ENCODE results near the gene SLC32A1. TPM values are rescaled to one million over a fixed set of nuclear protein-coding genes. Genes with fewer than 3 reads are reported as not detected.

The SLC32A1 gene
- total and polyA plus RNA-seq, 2 of the 13 experiments (the other 11 are each of a cell fraction or from before 2014, with no cell fraction given) = not detected

GRCh38 chr20:38685853-38686473, 38.3 kb upstream of the SLC32A1 start (continued):
- TF ChIP-seq ZBTB4 (CRISPR knock-in tag; IDR thresholded peaks at IDR 0.05; ENCODE audit: borderline replicate concordance) = no peak
- TF ChIP-seq, protein P1, sequence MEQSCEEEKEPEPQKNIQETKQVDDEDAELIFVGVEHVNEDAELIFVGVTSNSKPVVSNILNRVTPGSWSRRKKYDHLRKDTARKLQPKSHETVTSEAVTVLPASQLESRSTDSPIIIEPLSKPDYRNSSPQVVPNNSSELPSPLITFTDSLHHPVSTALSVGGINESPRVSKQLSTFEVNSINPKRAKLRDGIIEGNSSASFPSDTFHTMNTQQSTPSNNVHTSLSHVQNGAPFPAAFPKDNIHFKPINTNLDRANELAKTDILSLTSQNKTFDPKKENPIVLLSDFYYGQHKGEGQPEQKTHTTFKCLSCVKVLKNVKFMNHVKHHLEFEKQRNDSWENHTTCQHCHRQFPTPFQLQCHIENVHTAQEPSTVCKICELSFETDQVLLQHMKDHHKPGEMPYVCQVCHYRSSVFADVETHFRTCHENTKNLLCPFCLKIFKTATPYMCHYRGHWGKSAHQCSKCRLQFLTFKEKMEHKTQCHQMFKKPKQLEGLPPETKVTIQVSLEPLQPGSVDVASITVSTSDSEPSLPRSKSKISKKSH (CRISPR knock-in tag; IDR thresholded peaks at IDR 0.05; ENCODE audit: borderline replicate concordance) = no peak
- no peak; the same call in 1 of the 2 replicates for TF ChIP-seq ZFX (CRISPR knock-in tag; IDR thresholded peaks at IDR 0.05; ENCODE audit: low read depth)
- no peak for TF ChIP-seq NBN (conservative IDR thresholded peaks at IDR 0.05)
- TF ChIP-seq FOXO4 (CRISPR knock-in tag; conservative IDR thresholded peaks at IDR 0.05) = no peak
- TF ChIP-seq, protein P2, sequence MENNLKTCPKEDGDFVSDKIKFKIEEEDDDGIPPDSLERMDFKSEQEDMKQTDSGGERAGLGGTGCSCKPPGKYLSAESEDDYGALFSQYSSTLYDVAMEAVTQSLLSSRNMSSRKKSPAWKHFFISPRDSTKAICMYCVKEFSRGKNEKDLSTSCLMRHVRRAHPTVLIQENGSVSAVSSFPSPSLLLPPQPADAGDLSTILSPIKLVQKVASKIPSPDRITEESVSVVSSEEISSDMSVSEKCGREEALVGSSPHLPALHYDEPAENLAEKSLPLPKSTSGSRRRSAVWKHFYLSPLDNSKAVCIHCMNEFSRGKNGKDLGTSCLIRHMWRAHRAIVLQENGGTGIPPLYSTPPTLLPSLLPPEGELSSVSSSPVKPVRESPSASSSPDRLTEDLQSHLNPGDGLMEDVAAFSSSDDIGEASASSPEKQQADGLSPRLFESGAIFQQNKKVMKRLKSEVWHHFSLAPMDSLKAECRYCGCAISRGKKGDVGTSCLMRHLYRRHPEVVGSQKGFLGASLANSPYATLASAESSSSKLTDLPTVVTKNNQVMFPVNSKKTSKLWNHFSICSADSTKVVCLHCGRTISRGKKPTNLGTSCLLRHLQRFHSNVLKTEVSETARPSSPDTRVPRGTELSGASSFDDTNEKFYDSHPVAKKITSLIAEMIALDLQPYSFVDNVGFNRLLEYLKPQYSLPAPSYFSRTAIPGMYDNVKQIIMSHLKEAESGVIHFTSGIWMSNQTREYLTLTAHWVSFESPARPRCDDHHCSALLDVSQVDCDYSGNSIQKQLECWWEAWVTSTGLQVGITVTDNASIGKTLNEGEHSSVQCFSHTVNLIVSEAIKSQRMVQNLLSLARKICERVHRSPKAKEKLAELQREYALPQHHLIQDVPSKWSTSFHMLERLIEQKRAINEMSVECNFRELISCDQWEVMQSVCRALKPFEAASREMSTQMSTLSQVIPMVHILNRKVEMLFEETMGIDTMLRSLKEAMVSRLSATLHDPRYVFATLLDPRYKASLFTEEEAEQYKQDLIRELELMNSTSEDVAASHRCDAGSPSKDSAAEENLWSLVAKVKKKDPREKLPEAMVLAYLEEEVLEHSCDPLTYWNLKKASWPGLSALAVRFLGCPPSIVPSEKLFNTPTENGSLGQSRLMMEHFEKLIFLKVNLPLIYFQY (CRISPR knock-in tag; IDR thresholded peaks at IDR 0.05; ENCODE audit: borderline replicate concordance) = peak; percentile 92
- TF ChIP-seq CBFB (CRISPR knock-in tag; IDR thresholded peaks at IDR 0.05) = peak; percentile 73
- TF ChIP-seq HOXA3 (CRISPR knock-in tag; IDR thresholded peaks at IDR 0.05) = peak; percentile 72
- peak; percentile 93; the same call in 1 of the 2 replicates for TF ChIP-seq ATF5 (CRISPR knock-in tag; IDR thresholded peaks at IDR 0.05; ENCODE audit: low read depth)
- TF ChIP-seq ZNF138 (CRISPR knock-in tag; IDR thresholded peaks at IDR 0.05; ENCODE audit: low read depth) = 0 out of 2 replicates have a peak, but pooled peaks have one; percentile 85
- TF ChIP-seq ZNF235 (CRISPR knock-in tag; IDR thresholded peaks at IDR 0.05; ENCODE audit: borderline replicate concordance) = peak; percentile 89; the same call in 1 of the 2 replicates
- TF ChIP-seq REPIN1 (CRISPR knock-in tag; IDR thresholded peaks at IDR 0.05; ENCODE audit: borderline replicate concordance, low read depth) = peak; percentile 77
- TF ChIP-seq MTF2 (CRISPR knock-in tag; IDR thresholded peaks at IDR 0.05; ENCODE audit: borderline replicate concordance) = no peak
- TF ChIP-seq SMARCC2 (IDR thresholded peaks at IDR 0.05) = no peak
- TF ChIP-seq GATAD1 (CRISPR knock-in tag; IDR thresholded peaks at IDR 0.05) = peak; percentile 69; the same call in 1 of the 2 replicates
- TF ChIP-seq IRF2 (CRISPR knock-in tag; IDR thresholded peaks at IDR 0.05) = peak; percentile 80
- TF ChIP-seq CERS6 (CRISPR knock-in tag; IDR thresholded peaks at IDR 0.05) = 0 out of 2 replicates have a peak, but pooled peaks have one; percentile 77
